ENCODE data around the gene OR51G2.

GRCh38 chr11:4921796-4922195 is 2.6 kb upstream of the OR51G2 start:
- TF ChIP-seq POLR2A (IDR thresholded peaks at IDR 0.05; ENCODE audit: low read length), result no peak
- no peak for TF ChIP-seq GATA1 (IDR thresholded peaks at IDR 0.05; ENCODE audit: low read depth, low read length)

Measured in erythroblast (primary cell).